Omental fat pad (tissue), 4 donors: ENCODE results near the gene UMODL1. TPM values are rescaled to one million over a fixed set of nuclear protein-coding genes. Genes with fewer than 3 reads are reported as not detected.

Source experiments
- ATAC-seq: fragments of 150-250 bp; one replicate; pipeline ENCODE4 v1.9.1; 2016; ENCODE audit warnings: mild to moderate bottlenecking, moderate library complexity; ENCODE audit not compliant: low FRiP score
- DNase-seq: peaks from one replicate; pipeline ENCODE4 v3.0.0-alpha.2; 2019; ENCODE audit warnings: low spot score
- CTCF ChIP-seq, 3 donors: fragments of 450-650 bp; IDR thresholded peaks; one replicate each; pipeline ENCODE4 v1.5.1; 2016 to 2017; ENCODE audit warnings: antibody characterized with exemption in 3 of 3, mild to moderate bottlenecking in 3 of 3, moderate library complexity in 2 of 3
- total RNA-seq, 4 donors: library from RNA; depleted of rRNA; stranded (reverse); fragments of >200 nt; gene quantifications; one replicate each; pipeline ENCODE4 v1.1.0, GENCODE V29; 2016

UMODL1 gene
- total RNA-seq, 4 donors from 2014 or later = not detected

- no peak for ATAC-seq
- no peak for TF ChIP-seq CTCF (IDR thresholded peaks at IDR 0.05)
- DNase-seq = no peak
These were observed 18.7 kb downstream of the UMODL1 start for GRCh38 chr21:42089665-42090310.

DNA sequence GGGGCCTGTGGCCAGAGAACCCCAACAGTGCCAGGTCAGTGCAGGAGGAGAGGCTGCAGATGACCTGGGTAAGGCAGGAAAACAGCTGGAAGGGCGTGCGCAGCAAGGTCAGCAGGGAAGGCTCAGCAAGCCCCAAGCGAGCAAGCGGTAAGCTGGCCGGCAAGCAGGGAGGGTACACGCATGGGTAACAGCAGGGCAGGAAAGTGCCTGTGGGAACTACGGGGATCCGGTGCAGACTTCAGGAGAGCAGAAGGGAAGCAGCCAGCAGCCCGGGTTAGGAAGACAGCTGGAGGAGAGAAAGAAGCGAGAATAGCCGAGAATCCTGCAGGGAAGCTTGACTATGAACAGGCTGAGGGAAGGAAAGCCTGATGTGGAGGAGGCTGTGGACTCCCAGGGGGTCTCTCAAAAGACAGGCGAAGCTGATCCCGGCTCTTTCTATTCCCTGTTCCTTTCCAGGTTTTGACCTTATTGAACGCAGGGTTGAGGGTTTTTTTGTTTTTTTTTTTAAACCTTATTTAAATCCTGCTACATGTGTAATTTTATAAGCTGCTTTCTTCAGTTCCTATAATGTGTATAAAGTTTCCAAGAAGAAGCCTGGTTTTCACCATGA is 20.9 kb downstream of the UMODL1 start:
- ATAC-seq (no peak), DNase-seq (no peak)
- TF ChIP-seq CTCF (IDR thresholded peaks at IDR 0.05) = no peak

GRCh38 chr21:42092771-42093170 is 21.7 kb downstream of the UMODL1 start:
- DNase-seq (no peak), ATAC-seq (no peak)
- TF ChIP-seq CTCF (IDR thresholded peaks at IDR 0.05) = no peak

DNA sequence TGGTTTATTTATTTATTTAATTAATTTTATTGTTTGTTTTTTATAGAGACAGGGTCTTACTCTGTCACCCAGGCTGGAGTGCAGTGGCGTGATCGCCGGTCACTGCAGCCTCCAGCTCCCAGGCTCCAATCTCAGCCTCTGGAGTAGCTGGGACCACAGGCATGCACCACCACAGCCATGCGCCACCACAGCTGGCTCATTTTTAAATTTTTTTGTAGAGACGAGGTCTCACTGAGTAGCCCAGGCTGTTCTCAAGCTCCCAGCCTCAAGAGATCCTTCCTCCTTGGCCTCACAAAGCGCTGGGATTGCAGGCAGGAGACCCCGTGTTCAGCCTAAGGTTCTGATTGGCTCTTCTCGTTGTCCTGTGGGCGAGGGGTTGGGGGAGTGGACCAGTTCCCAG is 22.1 kb downstream of the UMODL1 start:
- ATAC-seq (no peak), DNase-seq (no peak)
- TF ChIP-seq CTCF (IDR thresholded peaks at IDR 0.05) = no peak

DNA sequence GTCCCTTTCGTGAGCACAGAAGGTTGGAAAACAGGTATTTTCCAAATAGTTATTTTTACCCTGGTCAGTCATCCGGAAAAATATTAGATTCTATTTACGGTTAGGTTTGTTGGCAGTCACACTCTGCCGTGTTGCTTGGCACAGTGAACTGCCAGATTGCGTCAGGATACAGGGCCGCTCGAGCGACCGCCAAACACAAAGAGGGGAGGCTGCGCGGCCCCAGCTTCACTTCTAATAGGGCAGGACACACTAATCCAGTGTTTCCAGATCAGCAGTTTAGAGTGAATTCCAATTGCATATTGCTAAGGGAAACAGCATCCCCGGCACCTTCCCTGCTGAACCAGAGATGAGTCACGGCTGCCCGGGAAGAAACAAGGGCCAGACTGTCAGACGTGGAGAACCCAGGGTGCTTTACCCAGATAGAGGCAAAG is 22.9 kb downstream of the UMODL1 start:
- ATAC-seq (no peak), DNase-seq (no peak)
- no peak for TF ChIP-seq CTCF (IDR thresholded peaks at IDR 0.05)

DNA sequence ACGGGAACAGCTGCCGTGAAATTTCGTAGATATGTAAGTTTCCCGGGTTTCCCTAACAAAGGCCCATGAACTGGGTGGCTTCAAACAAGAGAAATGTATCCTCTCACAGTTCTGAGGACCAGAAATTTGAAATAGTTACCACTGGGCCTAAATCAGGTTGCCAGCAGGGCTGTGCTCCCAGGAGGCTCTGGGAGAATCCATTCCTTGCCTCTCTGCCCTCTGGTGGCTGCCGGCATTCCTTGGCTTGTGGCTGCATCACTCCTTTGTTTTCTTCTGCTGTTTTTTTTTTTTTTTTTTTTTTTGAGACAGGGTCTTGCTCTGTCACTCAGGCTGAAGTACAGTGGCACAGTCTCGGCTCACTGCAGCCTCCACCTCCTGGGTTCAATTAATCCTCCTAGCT is 23.7 kb downstream of the UMODL1 start:
- DNase-seq = no peak
- no peak for TF ChIP-seq CTCF (IDR thresholded peaks at IDR 0.05)
- ATAC-seq = no peak

DNA sequence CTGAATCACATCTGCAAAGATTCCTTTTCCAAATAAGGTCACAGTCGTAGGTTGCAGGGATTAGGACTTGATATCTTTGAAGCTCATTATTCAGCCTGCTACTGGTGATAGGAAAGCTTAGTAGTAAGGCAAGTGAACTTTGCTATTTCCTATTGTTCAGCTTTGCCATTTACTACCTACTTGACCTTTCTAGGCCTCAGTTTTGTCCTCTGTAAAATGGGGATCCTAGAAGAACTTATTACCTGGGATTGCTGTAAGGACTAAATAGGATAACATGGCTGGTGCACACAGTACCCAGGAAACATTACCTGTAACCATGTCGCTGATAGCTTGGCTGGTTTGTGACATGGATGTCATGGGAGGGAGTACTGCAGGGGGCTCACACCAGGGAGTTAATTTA is 24.5 kb downstream of the UMODL1 start:
- no peak for ATAC-seq
- DNase-seq = no peak
- TF ChIP-seq CTCF (IDR thresholded peaks at IDR 0.05) = no peak
